ENCODE data around the gene OR10C1. TPM values are rescaled to one million over a fixed set of nuclear protein-coding genes. Genes with fewer than 3 reads are reported as not detected.

OR10C1 gene
- polyA plus RNA-seq, 3 donors, result not detected

DNA sequence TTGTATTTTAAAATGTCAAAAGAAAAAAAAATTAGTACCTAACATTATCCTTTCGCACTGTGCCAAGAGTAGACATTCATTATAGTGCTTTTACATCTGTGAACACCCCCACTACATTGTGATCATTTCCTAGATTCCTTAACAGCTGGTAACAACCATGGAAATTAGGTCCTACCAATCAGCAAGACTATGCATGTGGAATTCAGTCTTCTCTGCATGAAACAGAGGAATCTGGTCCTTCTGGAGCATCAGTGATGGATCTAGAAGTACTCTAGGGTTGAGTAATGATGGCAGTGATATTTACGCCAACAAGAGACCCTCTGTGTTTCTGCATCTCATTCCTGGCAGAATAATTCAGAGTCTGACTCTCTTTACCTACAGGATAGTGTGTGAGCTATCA is 14.9 kb upstream of the OR10C1 start:
- Histone ChIP-seq H3K4me3 (replicated peaks in 1 of 3; ENCODE audit: low read depth in 2 of 3, low read length in 3 of 3) (no peak overlapping the region), H3K36me3 (replicated peaks in 1 of 2; ENCODE audit: control insufficient read depth in 1 of 2, insufficient read depth in 2 of 2, low read length in 2 of 2) (no peaks in the 10 kb centered on the region), H3K79me2 (ENCODE audit: insufficient read depth, low read length) (no peaks in the 10 kb centered on the region), H3K9me3 (replicated peaks in 1 of 2; ENCODE audit: control insufficient read depth in 1 of 2, insufficient read depth in 1 of 2, low read length in 2 of 2) (no peaks in the 10 kb centered on the region), H3K4me2 (replicated peaks; ENCODE audit: extremely low read depth, low read length, poor library complexity, severe bottlenecking) (no peak overlapping the region), H3K27ac (ENCODE audit: low read depth in 1 of 2, low read length in 2 of 2) (no peak overlapping the region), H3K9ac (ENCODE audit: insufficient read depth, low read length, poor library complexity, severe bottlenecking) (no peak overlapping the region), H4K20me1 (ENCODE audit: insufficient read depth, low read length) (no peaks in the 10 kb centered on the region), H3K27me3 (ENCODE audit: control insufficient read depth in 2 of 2, insufficient read depth in 2 of 2, low read length in 2 of 2) (no peaks in the 10 kb centered on the region), H3K4me1 (ENCODE audit: control insufficient read depth in 1 of 2, insufficient read depth in 2 of 2, low read length in 2 of 2) (no peaks in the 10 kb centered on the region), H2AFZ (ENCODE audit: insufficient read depth, low read depth, low read length, poor library complexity, severe bottlenecking) (no peak overlapping the region)
- Mint-ChIP-seq H3K4me1 (no peaks in the 10 kb centered on the region), H3K27me3 (ENCODE audit: low read depth in 3 of 3) (peaks cover 4 to 8% (median 5%) of the 10 kb centered on the region in 3 donors), H3K36me3 (no peaks in the 10 kb centered on the region), H3K27ac (no peak overlapping the region), H3K4me3 (no peak overlapping the region), H3K9me3 (peaks cover 0 to 4% (median 1%) of the 10 kb centered on the region in 7 donors)
- TF ChIP-seq, protein P1, sequence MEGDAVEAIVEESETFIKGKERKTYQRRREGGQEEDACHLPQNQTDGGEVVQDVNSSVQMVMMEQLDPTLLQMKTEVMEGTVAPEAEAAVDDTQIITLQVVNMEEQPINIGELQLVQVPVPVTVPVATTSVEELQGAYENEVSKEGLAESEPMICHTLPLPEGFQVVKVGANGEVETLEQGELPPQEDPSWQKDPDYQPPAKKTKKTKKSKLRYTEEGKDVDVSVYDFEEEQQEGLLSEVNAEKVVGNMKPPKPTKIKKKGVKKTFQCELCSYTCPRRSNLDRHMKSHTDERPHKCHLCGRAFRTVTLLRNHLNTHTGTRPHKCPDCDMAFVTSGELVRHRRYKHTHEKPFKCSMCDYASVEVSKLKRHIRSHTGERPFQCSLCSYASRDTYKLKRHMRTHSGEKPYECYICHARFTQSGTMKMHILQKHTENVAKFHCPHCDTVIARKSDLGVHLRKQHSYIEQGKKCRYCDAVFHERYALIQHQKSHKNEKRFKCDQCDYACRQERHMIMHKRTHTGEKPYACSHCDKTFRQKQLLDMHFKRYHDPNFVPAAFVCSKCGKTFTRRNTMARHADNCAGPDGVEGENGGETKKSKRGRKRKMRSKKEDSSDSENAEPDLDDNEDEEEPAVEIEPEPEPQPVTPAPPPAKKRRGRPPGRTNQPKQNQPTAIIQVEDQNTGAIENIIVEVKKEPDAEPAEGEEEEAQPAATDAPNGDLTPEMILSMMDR (IDR thresholded peaks at IDR 0.05), result no peak
- WGBS (ENCODE audit: insufficient coverage), result no CpG with 5 or more reads among the region's 2 CpGs
- no peak for DNase-seq
- intact Hi-C loops (cut with micrococcal nuclease), result no loop called here

DNA sequence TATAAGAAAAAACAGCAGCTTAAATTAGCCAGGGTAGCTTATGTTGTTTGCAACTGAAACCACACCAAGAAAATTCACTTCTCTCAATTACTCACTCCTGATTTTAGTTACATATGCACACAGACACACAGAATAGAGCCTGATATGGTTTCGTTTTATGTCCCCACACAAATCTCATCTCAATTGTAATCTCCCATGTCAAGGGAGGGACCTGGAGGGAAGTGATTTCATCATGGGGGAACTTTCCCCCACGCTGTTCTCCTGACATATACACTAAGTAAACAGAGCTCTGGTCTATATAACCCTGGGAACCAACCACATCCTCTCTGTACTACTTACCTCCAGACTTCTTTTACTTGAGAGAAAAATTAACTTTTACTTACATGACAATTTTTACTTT is 14.5 kb upstream of the OR10C1 start:
- no peaks in the 10 kb centered on the region for H3K79me2 ChIP-seq (ENCODE audit: insufficient read depth, low read length)
- H3K27ac ChIP-seq (ENCODE audit: low read depth in 1 of 2, low read length in 2 of 2), result no peak overlapping the region
- no peaks in the 10 kb centered on the region for H3K36me3 ChIP-seq (replicated peaks in 1 of 2; ENCODE audit: control insufficient read depth in 1 of 2, insufficient read depth in 2 of 2, low read length in 2 of 2)
- peaks cover 0 to 4% (median 1%) of the 10 kb centered on the region in 7 donors for H3K9me3 Mint-ChIP-seq
- no peak overlapping the region for H2AFZ ChIP-seq (ENCODE audit: insufficient read depth, low read depth, low read length, poor library complexity, severe bottlenecking)
- TF ChIP-seq, protein P1 (IDR thresholded peaks at IDR 0.05), result no peak
- no peak overlapping the region for H3K4me3 ChIP-seq (replicated peaks in 1 of 3; ENCODE audit: low read depth in 2 of 3, low read length in 3 of 3)
- no peaks in the 10 kb centered on the region for H3K4me1 ChIP-seq (ENCODE audit: control insufficient read depth in 1 of 2, insufficient read depth in 2 of 2, low read length in 2 of 2)
- no peaks in the 10 kb centered on the region for H3K9me3 ChIP-seq (replicated peaks in 1 of 2; ENCODE audit: control insufficient read depth in 1 of 2, insufficient read depth in 1 of 2, low read length in 2 of 2)
- H3K4me1 Mint-ChIP-seq, result no peaks in the 10 kb centered on the region
- WGBS (ENCODE audit: insufficient coverage), result no CpG with 5 or more reads among the region's 2 CpGs
- no peak for DNase-seq
- no peak overlapping the region for H3K27ac Mint-ChIP-seq
- no peaks in the 10 kb centered on the region for H4K20me1 ChIP-seq (ENCODE audit: insufficient read depth, low read length)
- intact Hi-C loops (cut with micrococcal nuclease), result no loop called here
- no peaks in the 10 kb centered on the region for H3K36me3 Mint-ChIP-seq
- no peak overlapping the region for H3K9ac ChIP-seq (ENCODE audit: insufficient read depth, low read length, poor library complexity, severe bottlenecking)
- no peak overlapping the region for H3K4me2 ChIP-seq (replicated peaks; ENCODE audit: extremely low read depth, low read length, poor library complexity, severe bottlenecking)
- H3K27me3 ChIP-seq (ENCODE audit: control insufficient read depth in 2 of 2, insufficient read depth in 2 of 2, low read length in 2 of 2), result no peaks in the 10 kb centered on the region
- H3K27me3 Mint-ChIP-seq (ENCODE audit: low read depth in 3 of 3), result peaks cover 4 to 9% (median 6%) of the 10 kb centered on the region in 3 donors
- H3K4me3 Mint-ChIP-seq, result no peak overlapping the region

All from CD14-positive monocyte (primary cell).